Left lung (tissue), 10 donors: ENCODE results near the gene COX20. TPM values are rescaled to one million over a fixed set of nuclear protein-coding genes. Genes with fewer than 3 reads are reported as not detected.
A peak's percentile ranks its signal among the peaks of the same experiment; 100 is the strongest.

ENCODE experiments used
- ATAC-seq: fragments of 200-7000 bp; cut with Tn5 transposase; one replicate; pipeline ENCODE4 v1.9.1; 2020; ENCODE audit warnings: moderate library complexity
- DNase-seq, 4 donors: peaks; one replicate each; pipeline ENCODE4 v3.0.0-alpha.2; 2013 to 2020
- H3K27ac ChIP-seq, 2 donors: fragments of 200-600 bp; sonication (generic) in 1 of 2; one replicate each; pipeline versions ENCODE4 v1.5.0 to v1.8.0; 2020 to 2021
- H3K27me3 ChIP-seq, 2 donors: fragments of 200-600 bp; sonication (generic) in 1 of 2; one replicate each; pipeline versions ENCODE4 v1.5.0 to v1.8.0; 2020 to 2021
- H3K36me3 ChIP-seq, 2 donors: fragments of 200-600 bp; sonication (generic) in 1 of 2; one replicate each; pipeline versions ENCODE4 v1.5.0 to v1.8.0; 2020 to 2021
- H3K4me1 ChIP-seq, 2 donors: fragments of 200-600 bp; one replicate each; pipeline ENCODE4 v1.8.0; 2021
- H3K4me3 ChIP-seq, 2 donors: fragments of 200-600 bp; sonication (generic) in 1 of 2; one replicate each; pipeline versions ENCODE4 v1.5.0 to v1.8.0; 2020 to 2021; ENCODE audit warnings: mild to moderate bottlenecking in 1 of 2
- H3K9me3 ChIP-seq, 2 donors: fragments of 200-600 bp; sonication (generic) in 1 of 2; one replicate each; pipeline versions ENCODE4 v1.5.0 to v1.8.0; 2020 to 2021
- intact Hi-C, 2 donors: fragments of 100-400 bp; cut with DNase I; formaldehyde crosslinking; loops; one replicate each; pipeline versions ENCODE4 v1.11.2 to v1.14.2; 2022
- polyA plus RNA-seq, 6 donors: library from polyadenylated mRNA; unstranded; fragments of 120-200 nt; gene quantifications; one replicate each; pipeline ENCODE4 v1.2.1, GENCODE V29; 2013; ENCODE audit not compliant: insufficient read length in 6 of 6
- total RNA-seq, 2 donors: library from RNA; stranded (reverse); fragmentation: NEBNext Ultra II Directional; extraction: Animal tissue kit (Norgen Biotek cat#: 25700); gene quantifications; one replicate each; pipeline ENCODE4 v1.2.1, GENCODE V29; 2021
- TF ChIP-seq, protein P1 (sequence below), 2 donors: fragments of 200-600 bp; sonication (generic) in 1 of 2; IDR thresholded peaks; one replicate each; pipeline versions ENCODE4 v1.5.0 to v1.8.0; 2021; ENCODE audit warnings: antibody characterized with exemption in 2 of 2
- donor health status: DM: no; HTN: yes; CAD: no.
- donor health status: DM: no; HTN: no; CAD: no.

Gene COX20
- total and polyA plus RNA-seq, 8 donors = 27.1 to 125 (median 94.8) TPM

DNA sequence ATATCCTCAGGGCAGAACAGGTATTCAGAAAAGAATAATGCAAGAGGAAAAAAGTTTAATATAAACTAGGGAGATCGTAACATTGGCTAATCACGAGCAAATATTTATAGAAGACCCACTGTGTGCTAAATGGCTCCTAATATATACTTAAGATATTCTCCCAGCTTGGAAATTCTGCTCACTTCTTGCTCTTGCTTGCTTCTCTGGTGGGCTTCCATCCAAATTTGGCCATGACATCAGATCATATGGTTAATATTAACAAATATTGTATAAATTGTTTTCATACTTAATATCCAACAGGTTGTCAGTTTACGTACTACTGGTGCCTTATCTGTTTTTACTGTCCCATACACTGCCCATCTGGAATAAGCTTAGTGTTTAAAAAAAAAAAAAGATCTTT is 1.1 kb downstream of the COX20 start:
- intact Hi-C loops = no loop called here
- Histone ChIP-seq H3K36me3 (peaks cover 0 to 36% of the 10 kb centered on the region in 2 donors), H3K4me3 (peak overlapping the region; percentile 64 to 74), H3K27ac (peak overlapping the region; percentile 95 to 99), H3K9me3 (no peaks in the 10 kb centered on the region), H3K4me1 (peaks cover 16 to 58% of the 10 kb centered on the region in 2 donors), H3K27me3 (no peaks in the 10 kb centered on the region)
- TF ChIP-seq, protein P1, sequence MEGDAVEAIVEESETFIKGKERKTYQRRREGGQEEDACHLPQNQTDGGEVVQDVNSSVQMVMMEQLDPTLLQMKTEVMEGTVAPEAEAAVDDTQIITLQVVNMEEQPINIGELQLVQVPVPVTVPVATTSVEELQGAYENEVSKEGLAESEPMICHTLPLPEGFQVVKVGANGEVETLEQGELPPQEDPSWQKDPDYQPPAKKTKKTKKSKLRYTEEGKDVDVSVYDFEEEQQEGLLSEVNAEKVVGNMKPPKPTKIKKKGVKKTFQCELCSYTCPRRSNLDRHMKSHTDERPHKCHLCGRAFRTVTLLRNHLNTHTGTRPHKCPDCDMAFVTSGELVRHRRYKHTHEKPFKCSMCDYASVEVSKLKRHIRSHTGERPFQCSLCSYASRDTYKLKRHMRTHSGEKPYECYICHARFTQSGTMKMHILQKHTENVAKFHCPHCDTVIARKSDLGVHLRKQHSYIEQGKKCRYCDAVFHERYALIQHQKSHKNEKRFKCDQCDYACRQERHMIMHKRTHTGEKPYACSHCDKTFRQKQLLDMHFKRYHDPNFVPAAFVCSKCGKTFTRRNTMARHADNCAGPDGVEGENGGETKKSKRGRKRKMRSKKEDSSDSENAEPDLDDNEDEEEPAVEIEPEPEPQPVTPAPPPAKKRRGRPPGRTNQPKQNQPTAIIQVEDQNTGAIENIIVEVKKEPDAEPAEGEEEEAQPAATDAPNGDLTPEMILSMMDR (IDR thresholded peaks at IDR 0.05) = no peak
- peak in 1 of 4 donors; percentile 35 for DNase-seq
- ATAC-seq = no peak

DNA sequence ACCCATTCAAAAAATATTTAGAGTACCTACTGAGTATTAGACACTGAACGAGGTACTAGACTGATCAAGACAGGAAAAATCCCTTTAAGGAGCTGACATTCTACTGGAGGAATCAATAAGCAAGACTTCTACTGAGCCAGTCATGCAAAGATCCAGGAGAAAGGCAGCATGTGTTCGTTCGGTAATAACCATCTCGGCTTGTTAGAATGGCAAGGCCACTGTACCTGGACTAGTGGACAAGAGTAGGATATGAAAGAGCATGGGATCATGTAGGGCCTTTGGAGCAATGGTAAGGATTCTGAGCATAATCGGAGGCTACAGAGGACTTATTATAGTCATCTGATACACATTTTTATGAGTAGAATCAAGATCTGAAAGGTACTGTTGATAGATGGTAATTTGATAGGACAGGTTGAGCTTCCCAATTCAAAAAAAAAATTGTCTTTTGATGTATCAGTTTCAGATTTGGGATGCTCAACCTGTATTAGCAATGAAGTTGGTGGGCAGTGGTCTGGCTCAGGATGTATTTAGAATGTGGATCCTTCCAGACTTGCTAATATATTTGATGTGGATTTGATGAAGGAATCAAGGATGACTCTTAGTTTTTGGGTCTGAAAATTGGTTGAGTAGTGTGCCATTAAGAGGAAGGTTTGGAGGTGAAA is 2.3 kb downstream of the COX20 start:
- Histone ChIP-seq H3K36me3 (peaks cover 0 to 48% of the 10 kb centered on the region in 2 donors), H3K27me3 (no peaks in the 10 kb centered on the region), H3K27ac (peak overlapping the region; percentile 95 to 99), H3K9me3 (no peaks in the 10 kb centered on the region), H3K4me3 (peak overlapping the region in 1 of 2 donors; percentile 74), H3K4me1 (peaks cover 16 to 64% of the 10 kb centered on the region in 2 donors)
- ATAC-seq = no peak
- TF ChIP-seq, protein P1 (IDR thresholded peaks at IDR 0.05) = no peak
- intact Hi-C loops = no loop called here
- DNase-seq = no peak

DNA sequence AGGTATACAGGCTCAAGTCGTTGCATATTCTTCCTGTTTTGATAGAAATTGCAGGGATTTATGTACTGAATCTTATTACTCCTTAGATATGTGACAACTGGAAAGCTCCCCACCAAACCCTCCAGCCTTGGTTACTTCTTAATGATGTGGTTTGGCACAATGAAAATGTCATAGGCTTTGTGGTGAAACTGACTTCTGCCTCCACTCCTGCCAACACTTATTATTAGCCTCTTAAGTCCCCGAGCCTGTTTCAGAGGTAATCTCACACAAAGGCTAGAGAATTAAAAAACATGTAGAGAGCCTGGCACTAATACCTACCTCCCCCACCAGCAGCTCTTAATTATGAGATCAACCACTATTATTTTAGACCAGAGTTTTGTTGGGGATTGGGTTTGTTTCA is 4.2 kb downstream of the COX20 start:
- intact Hi-C loops = no loop called here
- Histone ChIP-seq H3K36me3 (peaks cover 0 to 67% of the 10 kb centered on the region in 2 donors), H3K9me3 (no peaks in the 10 kb centered on the region), H3K4me3 (no peak overlapping the region), H3K4me1 (peaks cover 16 to 57% of the 10 kb centered on the region in 2 donors), H3K27me3 (no peaks in the 10 kb centered on the region), H3K27ac (peak overlapping the region in 1 of 2 donors; percentile 18)
- TF ChIP-seq, protein P1 (IDR thresholded peaks at IDR 0.05) = no peak
- ATAC-seq (no peak), DNase-seq (no peak)

DNA sequence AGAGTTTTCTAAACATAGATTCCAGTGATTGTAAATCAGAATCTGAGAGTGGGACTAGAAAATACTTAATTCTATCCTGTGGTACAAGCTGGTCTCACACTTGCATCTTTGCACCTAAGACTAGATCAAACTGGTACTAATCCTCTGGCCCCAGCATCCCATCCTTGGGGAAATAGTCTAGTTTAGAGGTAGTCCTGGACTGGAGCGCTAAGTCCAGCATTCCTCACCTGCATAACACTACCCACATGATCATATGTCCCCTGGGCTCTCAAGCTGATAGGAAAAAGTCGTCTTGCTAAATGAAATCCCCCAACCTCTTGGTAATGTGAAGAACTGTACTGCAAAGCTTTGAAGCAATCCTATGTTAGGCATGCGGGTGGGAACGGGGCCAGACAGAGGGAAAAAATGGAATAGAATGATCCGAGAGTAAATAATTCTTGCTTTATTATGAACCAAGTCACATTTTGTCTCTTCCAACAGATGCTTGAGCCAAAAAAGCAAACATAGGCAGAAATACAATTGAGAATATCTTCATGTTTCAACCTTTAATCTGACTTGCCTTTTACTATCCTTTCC is 4.8 kb downstream of the COX20 start:
- Histone ChIP-seq H3K27me3 (no peaks in the 10 kb centered on the region), H3K9me3 (no peaks in the 10 kb centered on the region), H3K36me3 (peaks cover 0 to 73% of the 10 kb centered on the region in 2 donors), H3K4me1 (peaks cover 16 to 59% of the 10 kb centered on the region in 2 donors), H3K27ac (no peak overlapping the region), H3K4me3 (no peak overlapping the region)
- no peak for ATAC-seq
- intact Hi-C loops = no loop called here
- DNase-seq = peak in 1 of 4 donors; percentile 31
- TF ChIP-seq, protein P1 (IDR thresholded peaks at IDR 0.05) = no peak

DNA sequence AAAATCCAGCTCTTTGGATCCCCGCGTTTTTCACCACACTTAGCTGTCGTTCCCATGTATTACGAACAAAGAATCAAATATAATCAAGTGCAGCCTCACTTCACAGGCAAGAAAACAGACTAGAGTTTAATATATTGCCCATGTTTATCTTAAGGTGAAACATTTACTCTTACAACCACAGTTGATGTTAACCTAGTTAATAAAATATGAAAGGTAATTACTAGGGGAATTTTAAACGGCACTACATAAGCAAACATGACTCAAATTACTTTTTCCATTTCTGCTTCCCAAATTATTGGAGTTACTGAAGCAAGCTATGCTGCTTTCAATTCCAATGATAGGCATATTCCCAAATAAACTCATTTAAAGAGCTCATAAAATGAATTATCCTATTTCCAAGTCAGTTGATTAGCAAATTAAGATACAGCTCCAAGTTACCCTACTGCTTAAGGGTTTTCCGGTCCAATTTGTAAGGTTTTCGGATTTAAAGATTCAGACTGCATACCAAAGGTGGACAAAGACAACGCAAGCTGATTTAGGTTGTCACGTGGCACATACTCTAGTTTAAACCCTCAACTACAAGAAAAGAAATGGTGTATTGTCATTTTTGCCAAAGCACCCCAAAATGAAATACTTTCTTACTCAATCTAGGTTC is 5.9 kb downstream of the COX20 start:
- no peak for DNase-seq
- no peaks in the 10 kb centered on the region for H3K9me3 ChIP-seq
- no peak overlapping the region for H3K4me3 ChIP-seq
- peaks cover 15 to 57% of the 10 kb centered on the region in 2 donors for H3K4me1 ChIP-seq
- TF ChIP-seq, protein P1 (IDR thresholded peaks at IDR 0.05) = no peak
- H3K36me3 ChIP-seq = peaks cover 0 to 84% of the 10 kb centered on the region in 2 donors
- no peaks in the 10 kb centered on the region for H3K27me3 ChIP-seq
- no peak for ATAC-seq
- intact Hi-C loops = no loop called here
- H3K27ac ChIP-seq = no peak overlapping the region
